ENCODE results near the gene TMEM220.

Gene TMEM220

DNA sequence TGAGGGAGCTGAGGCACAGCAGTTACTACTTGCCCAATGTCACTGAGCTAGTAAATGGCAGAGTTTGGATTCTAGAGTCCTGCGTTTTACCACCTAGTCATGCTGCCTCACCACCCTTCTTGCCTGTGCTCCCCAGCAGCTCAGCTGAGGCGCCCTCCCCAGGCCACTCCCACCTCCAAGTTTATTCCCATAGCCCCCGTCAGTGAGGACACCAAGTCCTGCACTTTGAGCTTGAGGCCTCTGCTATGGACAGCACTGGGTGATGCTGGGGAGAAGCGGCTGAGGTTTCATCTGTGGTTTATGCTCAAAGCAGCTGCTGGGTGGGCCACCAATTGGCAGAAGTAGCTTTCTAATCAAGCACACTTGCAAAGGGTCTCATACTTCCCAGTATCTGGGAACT lies 37.4 kb upstream of the TMEM220 start:
- H3K4me3 ChIP-seq (ENCODE audit: low read length) = no peak overlapping the region
- DNase-seq (ENCODE audit: low read depth) = no peak
- TF ChIP-seq, protein P1, sequence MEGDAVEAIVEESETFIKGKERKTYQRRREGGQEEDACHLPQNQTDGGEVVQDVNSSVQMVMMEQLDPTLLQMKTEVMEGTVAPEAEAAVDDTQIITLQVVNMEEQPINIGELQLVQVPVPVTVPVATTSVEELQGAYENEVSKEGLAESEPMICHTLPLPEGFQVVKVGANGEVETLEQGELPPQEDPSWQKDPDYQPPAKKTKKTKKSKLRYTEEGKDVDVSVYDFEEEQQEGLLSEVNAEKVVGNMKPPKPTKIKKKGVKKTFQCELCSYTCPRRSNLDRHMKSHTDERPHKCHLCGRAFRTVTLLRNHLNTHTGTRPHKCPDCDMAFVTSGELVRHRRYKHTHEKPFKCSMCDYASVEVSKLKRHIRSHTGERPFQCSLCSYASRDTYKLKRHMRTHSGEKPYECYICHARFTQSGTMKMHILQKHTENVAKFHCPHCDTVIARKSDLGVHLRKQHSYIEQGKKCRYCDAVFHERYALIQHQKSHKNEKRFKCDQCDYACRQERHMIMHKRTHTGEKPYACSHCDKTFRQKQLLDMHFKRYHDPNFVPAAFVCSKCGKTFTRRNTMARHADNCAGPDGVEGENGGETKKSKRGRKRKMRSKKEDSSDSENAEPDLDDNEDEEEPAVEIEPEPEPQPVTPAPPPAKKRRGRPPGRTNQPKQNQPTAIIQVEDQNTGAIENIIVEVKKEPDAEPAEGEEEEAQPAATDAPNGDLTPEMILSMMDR (IDR thresholded peaks at IDR 0.05; ENCODE audit: insufficient read depth, low read depth, low read length, missing control alignments) = no peak

DNA sequence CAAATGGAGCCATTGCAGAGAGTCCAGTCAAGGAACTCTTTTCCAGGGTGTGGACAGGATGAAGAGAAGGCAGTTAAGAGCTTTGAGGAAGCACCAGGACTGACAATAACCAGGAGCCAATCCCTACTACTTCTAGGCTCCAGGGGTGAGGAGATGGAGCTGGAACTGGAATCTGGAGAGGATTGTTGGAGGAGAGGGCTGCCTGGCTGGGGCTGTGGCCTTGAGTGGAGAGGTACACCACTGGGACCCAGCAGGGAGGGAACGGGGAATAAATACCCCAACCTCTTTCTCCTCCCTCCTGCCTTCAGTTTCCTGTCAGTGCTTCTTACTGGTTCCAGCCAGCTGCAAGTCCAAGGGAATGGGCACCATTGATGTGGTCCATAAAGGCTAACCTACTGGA lies 32.2 kb upstream of the TMEM220 start:
- no peak overlapping the region for H3K4me3 ChIP-seq (ENCODE audit: low read length)
- TF ChIP-seq, protein P1 (IDR thresholded peaks at IDR 0.05; ENCODE audit: insufficient read depth, low read depth, low read length, missing control alignments) = no peak
- DNase-seq (ENCODE audit: low read depth) = no peak

DNA sequence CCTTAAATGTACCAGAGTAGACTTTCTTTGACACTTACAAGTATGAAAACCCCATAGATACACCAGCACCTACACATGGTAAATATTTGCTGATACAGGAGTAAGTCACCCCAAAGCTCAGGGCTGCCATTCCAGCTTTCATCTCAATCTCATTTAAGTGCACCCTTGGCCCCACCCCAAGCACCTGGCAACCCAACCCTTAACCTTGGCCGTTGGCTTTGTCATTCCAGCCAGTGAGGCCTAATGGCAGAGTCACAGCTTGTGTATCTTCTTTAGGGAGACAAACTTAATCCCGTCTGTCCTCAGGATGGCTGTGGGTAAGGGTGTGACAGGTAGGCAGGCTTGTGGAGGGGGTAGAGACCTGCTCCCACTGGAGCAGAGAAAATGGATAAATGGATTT lies 31.5 kb upstream of the TMEM220 start:
- DNase-seq (ENCODE audit: low read depth) = no peak
- TF ChIP-seq, protein P1 (IDR thresholded peaks at IDR 0.05; ENCODE audit: insufficient read depth, low read depth, low read length, missing control alignments) = no peak
- no peak overlapping the region for H3K4me3 ChIP-seq (ENCODE audit: low read length)

- TF ChIP-seq, protein P1 (IDR thresholded peaks at IDR 0.05; ENCODE audit: insufficient read depth, low read depth, low read length, missing control alignments) = no peak
- no peak for DNase-seq (ENCODE audit: low read depth)
- no peak overlapping the region for H3K4me3 ChIP-seq (ENCODE audit: low read length)
These were observed 28.2 kb upstream of the TMEM220 start for GRCh38 chr17:10758062-10758461.

- no peak overlapping the region for H3K4me3 ChIP-seq (ENCODE audit: low read length)
- TF ChIP-seq, protein P1 (IDR thresholded peaks at IDR 0.05; ENCODE audit: insufficient read depth, low read depth, low read length, missing control alignments) = no peak
- no peak for DNase-seq (ENCODE audit: low read depth)
These were observed 27.8 kb upstream of the TMEM220 start for GRCh38 chr17:10757647-10758046.

- TF ChIP-seq, protein P1 (IDR thresholded peaks at IDR 0.05; ENCODE audit: insufficient read depth, low read depth, low read length, missing control alignments) = no peak
- DNase-seq (ENCODE audit: low read depth) = no peak
- no peak overlapping the region for H3K4me3 ChIP-seq (ENCODE audit: low read length)
These were observed 27.2 kb upstream of the TMEM220 start for GRCh38 chr17:10757067-10757466.

DNA sequence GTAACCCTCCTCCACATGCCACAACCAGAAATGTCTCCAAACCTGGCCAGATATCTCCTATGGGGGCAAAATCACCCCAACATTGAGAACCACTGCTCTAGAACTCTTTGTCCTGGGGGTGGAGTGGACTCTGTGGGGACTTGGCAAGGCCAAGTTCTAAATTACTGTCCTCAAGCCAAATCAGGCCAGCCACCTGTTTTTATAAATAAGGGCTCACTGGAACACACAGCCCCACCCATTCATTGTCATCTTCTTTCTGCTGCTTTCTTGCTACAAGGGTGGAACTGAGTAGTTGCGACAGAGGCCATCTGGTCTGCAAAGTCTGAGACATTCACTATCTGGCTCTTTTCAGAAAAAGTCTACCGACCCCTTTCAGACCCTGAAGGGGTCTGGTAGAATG lies 26.8 kb upstream of the TMEM220 start:
- DNase-seq (ENCODE audit: low read depth) = no peak
- H3K4me3 ChIP-seq (ENCODE audit: low read length) = no peak overlapping the region
- TF ChIP-seq, protein P1 (IDR thresholded peaks at IDR 0.05; ENCODE audit: insufficient read depth, low read depth, low read length, missing control alignments) = no peak

Data from epithelial cell of esophagus (primary cell).